HG03097 (cell line): Measurements from ENCODE around the gene RANBP10.

Experiments
- ATAC-seq: cut with Tn5 transposase; IDR thresholded peaks from one replicate; pipeline ENCODE4 v1.9.1; 2021; ENCODE audit not compliant: unreplicated experiment, low FRiP score

Gene RANBP10

DNA sequence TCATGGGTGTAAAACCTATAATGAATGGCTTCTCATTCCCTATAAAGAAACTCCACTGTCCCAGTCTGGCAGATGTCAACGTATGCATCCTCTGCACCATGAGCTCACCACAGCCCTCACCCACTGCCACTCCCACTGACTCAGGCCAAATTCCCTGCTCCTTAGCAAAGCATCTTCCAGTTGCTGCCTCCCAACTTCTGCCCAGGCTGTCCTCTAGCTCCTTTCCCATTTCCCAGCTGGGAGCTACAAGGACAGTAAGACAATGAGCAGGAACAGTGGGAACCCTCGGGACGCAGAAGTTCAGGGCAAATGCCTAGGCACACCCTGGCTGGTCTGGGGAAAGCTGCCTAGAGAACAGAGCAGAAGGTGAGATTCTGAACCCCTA is 26.7 kb upstream of the RANBP10 start:
- ATAC-seq = no peak

DNA sequence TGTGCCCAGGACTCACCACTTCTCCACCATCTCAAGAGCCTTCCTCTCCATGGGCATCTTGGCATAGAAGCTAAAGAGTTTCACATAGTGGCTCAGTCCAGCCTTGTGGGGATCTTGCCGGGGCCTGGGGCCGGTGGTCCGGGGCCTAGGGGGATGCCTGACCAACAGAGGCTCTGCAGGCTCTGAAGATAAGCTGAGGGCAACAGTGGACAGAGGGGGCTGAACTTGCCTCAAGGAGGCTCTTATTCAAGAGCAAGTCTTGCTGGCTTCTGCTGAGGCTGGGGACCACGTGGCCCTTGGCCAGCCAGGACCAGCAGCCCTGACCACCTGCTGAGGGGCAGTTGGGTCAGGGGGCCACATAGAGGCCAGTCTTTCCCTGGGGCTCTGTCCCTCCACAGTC is 22.3 kb upstream of the RANBP10 start:
- ATAC-seq = no peak

DNA sequence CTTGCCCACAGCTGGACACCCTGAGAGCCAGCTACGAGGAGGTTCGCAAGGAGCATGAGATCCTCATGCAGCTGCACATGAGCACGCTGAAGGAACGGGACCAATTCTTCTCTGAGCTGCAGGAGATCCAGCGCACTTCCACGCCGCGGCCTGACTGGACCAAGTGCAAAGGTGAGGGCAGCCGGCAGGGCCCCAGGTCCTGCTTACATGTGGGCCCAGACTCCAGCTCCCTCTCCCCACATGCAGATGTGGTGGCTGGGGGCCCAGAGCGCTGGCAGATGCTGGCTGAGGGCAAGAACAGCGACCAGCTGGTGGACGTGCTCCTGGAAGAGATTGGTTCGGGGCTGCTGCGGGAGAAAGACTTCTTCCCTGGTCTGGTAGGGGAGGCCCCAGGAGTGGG is 19.5 kb upstream of the RANBP10 start:
- ATAC-seq = no peak

DNA sequence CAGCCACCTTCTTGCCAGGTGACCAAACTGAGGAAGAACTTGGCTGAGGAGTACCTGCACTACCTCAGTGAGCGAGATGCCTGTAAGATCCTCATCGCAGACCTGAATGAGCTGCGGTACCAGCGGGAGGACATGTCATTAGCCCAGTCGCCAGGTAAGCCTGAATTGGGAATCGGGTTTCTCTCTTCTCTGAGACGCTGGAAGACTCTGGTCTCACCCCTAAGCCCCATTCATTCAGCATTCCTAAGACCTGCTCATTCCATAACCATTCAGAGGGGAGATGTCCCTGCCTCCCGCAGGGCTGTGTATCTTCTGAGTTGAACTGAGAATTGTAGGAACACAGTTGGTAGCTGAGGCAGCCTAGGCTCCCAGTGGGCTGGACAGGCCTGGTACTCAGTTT is 18.8 kb upstream of the RANBP10 start:
- ATAC-seq = no peak

DNA sequence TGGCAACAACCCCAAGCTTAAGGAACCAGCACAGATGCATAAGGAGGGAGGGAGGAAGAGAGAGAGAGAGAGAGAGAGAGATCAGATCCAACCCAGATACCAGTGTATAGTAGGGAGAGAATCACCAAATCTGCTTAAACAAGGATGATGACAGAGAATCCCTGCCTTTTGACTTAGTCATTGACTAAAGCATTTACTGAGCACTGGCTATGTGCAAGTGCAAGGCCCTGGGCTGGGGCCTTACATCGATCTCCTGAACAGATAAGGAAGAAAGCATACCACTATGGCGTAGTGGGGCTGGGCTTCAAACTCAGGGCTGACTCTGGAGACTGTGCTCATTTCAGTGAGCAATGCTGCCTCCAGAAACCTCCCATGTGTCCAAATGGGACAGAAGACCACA is 16.2 kb upstream of the RANBP10 start:
- no peak for ATAC-seq

DNA sequence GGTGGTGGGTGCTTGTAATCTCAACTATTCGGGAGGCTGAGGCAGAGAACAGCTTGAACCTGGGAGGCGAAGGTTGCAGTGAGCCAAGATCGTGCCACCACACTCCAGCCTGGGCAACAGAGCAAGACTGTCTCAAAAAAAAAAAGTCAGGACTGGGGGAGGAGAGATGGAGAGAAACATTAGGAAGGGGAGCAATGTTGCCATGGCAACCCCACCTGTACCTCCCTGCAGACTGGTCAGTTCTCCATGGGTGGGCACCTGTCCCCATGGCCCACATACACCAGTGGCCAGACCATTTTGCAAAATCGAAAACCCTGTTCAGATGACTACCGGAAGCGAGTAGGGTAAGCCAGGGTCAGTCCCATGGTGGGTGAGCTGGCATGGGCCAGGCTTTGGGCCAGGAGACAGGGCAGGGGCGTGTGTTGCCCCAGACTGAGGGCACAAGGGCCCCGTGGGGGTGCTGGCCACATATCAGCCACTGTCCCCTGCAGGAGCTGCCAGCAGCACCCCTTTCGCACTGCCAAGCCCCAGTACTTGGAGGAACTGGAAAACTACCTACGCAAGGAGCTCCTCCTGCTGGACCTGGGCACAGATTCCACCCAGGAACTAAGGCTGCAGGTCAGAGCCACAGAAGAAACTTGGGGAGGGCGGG is 14.4 kb upstream of the RANBP10 start:
- ATAC-seq = no peak

DNA sequence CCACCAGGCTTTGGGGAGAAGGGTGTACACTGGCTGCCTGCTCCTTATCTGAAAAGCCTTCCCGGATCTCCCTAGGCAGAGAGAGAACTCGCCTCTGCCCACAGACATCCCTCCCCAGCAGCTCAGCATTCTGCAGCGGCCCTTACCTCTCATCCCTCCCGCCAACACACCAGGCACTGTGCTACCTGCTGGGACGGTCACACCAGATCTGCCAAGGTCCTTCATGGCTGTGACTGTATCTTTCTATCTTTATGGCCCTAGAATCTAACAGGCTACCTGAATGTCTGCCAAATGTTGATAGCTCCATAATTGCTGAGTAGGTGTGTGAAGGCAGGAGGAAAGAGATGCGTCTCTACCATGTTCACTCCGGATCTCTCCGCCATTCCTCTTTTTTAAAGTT is 8.2 kb upstream of the RANBP10 start:
- ATAC-seq = no peak

DNA sequence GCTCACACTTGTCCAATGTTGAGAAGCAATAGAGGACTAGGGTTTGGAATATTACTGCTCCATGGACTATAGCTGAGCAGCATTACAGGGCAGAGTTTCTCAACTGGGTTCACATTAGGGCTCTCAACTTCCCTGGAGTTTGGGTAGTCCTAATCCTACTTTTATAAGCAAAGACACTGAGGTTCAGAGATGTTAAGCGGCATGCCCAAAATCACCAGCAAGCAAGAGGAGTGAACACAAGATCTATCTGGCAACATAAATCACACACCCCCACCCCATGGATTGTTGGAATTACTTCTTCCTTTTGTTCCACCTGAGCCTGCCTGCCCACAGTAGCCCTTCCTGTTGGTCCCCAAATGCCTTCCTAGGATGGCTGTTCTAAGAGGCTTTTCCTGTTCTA is 5.5 kb upstream of the RANBP10 start:
- no peak for ATAC-seq

DNA sequence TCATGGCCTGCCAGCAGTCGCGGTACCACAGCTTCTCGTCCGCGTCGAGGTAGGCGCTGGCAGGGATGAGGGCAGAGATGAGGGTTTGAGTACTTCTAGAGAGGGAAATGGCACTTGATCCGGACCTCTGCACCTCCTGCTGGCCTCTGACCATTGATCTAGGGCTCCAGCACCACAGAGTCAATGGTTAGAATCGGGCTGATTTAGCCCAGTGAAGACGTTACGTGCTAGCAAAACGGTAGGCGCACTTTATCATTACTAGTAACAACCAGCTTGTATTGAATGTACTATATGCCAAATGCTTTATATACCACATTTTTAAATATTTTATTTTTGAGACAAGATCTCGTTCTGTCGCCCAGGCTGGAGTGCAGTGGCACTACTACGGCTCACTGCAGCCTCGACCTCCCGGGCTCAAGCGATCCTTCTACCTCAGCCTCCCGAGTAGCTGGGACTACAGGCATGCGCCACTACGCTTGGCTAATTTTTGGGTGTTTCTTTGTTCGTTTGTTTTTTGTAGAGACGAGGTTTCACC is 855 bp upstream of the RANBP10 start:
- no peak for ATAC-seq

DNA sequence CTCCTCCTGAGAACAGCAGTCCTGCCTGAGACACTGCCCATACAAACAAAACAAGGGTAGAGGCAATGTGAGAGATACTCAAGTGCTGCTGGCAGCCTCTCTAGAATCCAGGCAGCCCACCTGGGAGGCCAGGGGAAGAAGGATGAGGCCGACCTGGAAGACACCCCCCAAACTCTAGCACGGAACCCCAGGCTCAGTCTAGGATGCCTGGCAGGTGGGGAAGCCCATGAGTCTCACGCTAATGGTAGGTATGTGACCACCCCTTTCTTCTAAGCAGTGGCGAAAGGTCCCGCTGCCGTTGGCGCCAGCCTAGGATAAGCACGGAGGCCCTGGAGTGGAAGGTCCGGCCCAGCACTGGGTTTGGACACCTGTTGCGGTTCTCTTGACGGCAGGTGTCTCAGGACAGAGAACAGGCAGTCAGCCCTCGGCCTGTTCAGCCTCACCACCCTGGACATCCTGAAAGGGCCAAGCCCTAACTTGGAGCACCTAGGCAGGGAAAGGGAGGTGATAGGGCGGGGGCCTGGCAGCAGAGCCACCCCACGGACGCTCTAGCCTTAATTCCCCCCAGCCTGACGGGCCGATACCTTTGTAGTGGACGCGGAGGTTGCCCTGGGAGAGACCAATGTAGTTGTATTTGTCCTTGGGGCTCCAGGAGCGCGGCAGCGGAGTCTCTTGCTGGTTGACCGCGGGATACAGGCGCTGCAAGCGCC is 487 bp downstream of the RANBP10 start:
- no peak for ATAC-seq

DNA sequence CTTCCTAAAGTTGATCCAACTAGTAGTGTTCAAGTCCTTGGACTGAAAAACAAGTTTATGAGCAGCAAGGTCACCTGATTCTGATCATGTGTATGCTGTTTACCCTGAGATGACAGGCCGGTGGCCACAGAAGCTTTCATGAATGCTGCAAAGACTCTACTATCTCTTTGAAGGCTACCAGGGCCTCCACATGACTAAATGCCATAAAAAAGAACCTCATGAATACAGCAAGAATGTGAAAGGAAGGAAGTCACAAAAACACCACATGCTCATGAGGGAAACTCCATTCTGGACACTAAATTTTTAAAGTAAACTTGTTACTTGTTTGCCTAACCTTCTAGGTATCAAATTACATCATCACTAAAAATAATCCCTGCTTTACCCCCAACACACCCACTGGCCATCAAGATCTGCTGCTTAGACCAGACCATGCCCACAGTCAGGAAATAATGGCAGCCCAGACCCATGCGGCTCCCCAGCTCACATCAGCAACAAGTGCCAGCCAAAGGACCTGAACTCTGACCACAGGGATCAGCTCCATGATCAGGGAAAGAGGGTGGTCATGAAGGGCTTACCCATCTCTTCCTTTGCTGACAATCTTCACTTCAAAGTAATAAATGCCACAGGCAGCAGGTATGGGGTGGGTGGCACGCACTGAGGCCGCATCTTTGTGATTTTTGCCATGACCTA is 1.4 kb downstream of the RANBP10 start:
- no peak for ATAC-seq

DNA sequence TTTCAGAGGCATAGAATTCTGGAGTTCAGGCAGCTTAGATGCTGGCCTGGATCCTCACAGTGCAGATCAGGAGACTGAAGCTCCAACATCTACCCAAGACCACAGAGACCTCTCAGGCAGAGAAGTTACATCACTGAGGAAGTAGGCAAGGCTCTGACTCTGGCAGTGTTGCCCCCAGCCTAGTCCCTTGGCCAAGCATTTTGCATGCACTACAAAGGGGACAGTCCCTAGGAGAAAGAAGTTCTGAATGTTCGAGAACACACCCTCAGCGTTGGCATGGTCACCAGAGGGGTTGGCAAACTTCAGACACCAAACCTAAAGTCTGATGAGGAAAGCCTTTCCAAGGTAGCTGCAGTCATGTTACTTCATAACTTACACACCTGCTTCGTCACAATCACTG is 2.5 kb downstream of the RANBP10 start:
- no peak for ATAC-seq

DNA sequence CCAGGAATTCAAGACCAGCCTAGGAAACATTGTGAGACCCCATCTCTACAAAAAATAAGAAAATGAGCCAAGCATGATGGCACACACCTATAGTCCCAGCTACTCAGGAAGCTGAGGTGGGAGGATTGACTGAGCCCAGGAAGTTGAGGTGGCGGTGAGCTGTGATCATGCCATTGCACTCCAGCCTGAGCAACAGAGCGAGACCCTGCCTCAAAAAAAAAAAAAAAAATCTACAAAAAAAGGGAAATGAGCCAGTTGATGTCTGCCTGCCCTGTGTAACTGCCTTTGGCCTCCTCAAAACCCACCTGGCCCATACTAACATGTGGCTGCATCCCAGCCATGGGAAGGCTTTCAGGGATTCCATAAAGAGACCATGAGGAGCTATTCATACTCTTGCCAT is 4.5 kb downstream of the RANBP10 start:
- no peak for ATAC-seq

DNA sequence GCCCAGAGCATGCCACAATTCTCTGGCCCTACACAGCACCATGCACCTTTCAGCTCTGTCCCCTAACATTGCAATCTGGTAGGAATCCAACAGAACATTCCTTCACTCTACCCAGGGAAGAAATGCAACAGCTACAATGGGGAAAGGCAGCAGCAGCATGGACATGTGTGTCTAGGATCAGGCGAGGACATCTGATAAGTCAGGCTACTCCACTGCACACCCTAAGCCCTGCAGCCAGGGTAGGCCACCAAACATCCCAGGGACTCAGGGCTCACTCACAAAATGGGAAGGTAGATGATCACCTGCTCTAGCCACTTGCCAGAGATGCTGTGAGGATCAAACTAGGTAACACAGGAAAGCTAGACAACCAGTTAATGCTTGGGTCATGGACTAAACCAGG is 5.1 kb downstream of the RANBP10 start:
- ATAC-seq = no peak

DNA sequence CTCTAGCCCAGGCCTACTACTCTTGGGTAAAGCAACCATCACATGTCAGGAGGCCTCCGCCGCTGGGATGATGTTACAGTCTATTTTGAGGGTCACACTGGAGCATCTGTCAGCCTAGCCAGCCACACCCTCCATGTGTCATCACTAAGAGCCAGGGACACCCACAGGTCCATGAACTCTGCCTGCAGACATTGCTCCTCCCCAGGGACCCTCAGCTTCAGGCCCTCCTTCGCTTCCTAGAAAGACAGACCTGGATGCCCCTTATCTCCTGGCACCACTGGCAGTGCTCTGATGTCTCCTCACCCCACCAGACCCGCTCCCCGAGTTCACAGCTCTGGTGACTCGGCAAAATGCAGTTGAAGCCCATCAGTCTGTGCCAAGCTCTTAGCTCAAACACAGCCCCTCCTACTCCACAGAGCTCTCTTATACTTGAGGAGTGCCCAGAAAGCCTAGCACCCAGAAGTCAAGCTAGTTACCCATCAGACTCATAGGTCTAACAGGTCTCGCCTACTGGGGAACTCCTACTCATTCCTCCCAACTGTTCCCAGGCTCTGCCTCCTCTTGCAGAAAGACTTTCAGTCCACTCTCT is 5.9 kb downstream of the RANBP10 start:
- ATAC-seq = no peak

DNA sequence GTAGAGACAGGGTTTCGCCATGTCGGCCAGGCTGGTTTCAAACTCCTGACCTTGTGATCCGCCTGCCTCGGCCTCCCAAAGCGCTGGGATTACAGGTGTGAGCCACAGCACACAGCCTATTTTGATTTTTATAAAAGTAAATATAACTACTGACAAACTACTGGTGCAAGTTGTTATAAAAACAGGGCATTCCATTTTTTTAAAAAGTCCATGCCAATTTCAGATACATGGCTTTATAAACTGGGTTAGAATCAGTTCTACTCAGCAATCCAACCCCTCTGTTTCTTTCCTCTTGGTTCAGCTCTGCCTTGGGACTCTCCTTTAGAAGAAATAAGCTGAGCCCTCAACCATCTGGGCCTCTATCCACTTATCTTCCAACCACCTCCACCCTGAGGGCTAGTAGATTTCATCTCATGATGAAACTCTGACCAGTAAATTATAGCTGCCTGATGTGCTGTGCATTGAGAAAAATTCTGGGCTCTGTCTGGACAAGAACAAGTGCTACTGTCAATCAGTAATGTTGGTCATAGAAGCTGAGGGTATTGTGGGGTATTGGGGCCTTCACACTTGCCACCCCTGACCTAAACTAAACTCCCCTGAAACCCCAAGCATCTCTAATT is 10.2 kb downstream of the RANBP10 start:
- ATAC-seq = no peak

DNA sequence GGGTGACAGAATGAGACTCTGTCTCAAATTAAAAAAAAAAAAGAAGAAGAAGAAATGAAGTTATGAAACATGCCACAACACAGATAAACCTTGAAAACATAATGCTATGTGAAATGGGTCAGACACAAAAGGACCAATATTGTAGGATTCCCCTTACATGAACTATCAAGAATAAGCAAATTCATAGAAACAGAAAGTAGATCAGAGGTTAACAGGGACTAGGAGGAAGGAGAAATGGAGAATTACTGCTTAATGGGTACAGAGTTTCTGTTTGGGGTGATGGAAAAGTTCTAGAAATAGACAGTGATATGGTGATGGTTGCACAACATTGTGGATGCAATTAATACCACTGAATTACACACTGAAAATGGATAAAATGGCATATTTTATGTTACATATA is 16.3 kb downstream of the RANBP10 start:
- no peak for ATAC-seq

DNA sequence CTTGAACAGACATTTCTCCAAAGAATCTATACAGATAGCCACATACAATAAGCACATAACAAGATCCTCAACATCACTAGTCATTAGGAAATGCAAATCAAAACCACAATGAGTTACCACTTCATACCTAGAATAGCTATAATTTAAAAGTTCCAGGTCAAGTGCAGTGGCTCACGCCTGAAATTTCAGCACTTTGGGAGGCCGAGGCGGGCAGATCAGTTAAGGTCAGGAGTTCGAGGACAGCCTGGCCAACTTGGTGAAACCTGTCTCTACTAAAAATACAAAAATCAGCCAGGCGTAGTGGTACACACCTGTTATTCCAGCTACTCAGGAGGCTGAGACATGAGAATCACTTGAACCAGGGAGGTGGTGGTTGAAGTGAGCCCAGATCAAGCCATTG is 19.9 kb downstream of the RANBP10 start:
- no peak for ATAC-seq

DNA sequence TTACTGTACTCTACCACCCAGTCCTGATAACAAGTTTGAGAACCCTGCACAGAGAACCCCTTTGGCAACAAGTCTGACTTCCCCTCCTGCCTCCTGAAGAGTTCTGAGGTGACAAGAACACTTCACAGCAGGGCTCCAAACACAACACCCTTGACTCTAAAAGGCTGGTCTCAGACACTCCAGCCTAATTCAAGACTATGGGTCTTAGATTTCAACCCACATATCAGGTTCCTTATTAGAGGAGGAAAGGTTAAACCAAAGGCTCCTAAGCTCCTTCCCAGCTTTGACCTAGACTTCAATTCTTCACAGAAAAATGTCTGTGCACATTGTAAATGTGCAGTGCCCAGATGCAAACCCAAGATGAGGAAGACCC is 23.0 kb downstream of the RANBP10 start:
- no peak for ATAC-seq

DNA sequence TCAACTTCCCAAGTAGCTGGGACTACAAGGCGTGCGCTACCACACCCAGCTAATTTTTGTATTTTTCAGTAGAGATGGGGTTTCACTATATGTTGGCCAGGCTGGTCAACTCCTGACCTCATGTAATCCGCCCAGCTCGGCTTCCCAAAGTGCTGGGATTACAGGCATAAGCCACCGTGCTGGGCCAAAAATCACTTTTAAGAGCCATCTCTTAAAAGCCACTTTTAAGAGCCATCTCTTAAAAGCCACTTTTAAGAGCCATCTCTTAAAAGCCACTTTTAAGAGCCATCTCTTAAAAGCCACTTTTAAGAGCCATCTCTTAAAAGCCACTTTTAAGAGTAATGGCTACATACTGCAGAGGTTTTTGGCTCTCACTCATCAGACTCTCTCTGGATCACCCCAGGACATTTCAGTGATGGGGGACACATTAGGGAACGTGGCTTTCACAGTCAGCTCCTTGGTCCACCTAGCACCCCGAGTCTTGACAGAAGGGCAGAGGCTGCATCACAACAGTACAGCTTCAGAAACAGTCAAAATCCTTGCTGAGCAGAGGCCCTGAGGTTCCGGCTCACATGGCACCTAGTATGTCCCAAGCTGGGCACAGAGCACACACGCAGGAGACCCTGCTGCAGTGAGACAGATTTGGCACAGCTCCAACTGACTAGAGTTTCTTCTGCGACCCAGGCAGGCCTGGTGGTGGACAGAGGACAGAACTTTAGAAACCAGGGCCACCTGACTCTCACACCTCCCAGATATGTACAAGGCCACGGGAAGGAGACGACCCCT is 23.6 kb downstream of the RANBP10 start:
- ATAC-seq = no peak
